BJ (cell line): Measurements from ENCODE around the gene CFAP100. TPM values are rescaled to one million over a fixed set of nuclear protein-coding genes. Genes with fewer than 3 reads are reported as not detected.

Experiments used
- CTCF ChIA-PET: fragments of 350-600 bp; formaldehyde crosslinking; extraction: SDS; loops from one replicate; lab custom pipeline; 2021; ENCODE audit warnings: antibody characterized with exemption, inconsistent platforms; lab: Yijun Ruan, JAX
- POLR2A ChIA-PET: fragments of 300-600 bp; sonication (Branson Sonifier 250); formaldehyde crosslinking; extraction: SDS; loops from one replicate; lab custom pipeline; 2021; ENCODE audit warnings: antibody characterized with exemption; lab: Charles Lee
- DNase-seq: peaks from one replicate; pipeline ENCODE4 v3.0.0-alpha.2; 2011; ENCODE audit warnings: low read depth
- H3K27me3 ChIP-seq: 2 replicates; pipeline ENCODE4 v1.6.0; 2011; ENCODE audit warnings: low read length; ENCODE audit not compliant: control insufficient read depth, insufficient read depth
- H3K36me3 ChIP-seq: 2 replicates; pipeline ENCODE4 v1.5.1; 2011; ENCODE audit warnings: low read length; ENCODE audit not compliant: control insufficient read depth, insufficient read depth
- H3K4me3 ChIP-seq: 2 replicates; pipeline ENCODE4 v1.5.1; 2011; ENCODE audit warnings: low read depth, mild to moderate bottlenecking, control low read depth, low read length
- polyA plus RNA-seq: library from polyadenylated mRNA; depleted of rRNA; stranded (reverse); fragments of >200 nt; gene quantifications from 2 replicates; pipeline ENCODE4 v1.2.3, GENCODE V29; 2011
- TF ChIP-seq, protein P1 (sequence below): IDR thresholded peaks from 2 replicates; pipeline ENCODE4 v1.5.1; 2011; ENCODE audit warnings: low read depth, mild to moderate bottlenecking, control low read depth, inconsistent platforms, low read length, moderate library complexity; ENCODE audit not compliant: insufficient read depth

Gene CFAP100
- polyA plus RNA-seq, 1 experiment = not detected

DNA sequence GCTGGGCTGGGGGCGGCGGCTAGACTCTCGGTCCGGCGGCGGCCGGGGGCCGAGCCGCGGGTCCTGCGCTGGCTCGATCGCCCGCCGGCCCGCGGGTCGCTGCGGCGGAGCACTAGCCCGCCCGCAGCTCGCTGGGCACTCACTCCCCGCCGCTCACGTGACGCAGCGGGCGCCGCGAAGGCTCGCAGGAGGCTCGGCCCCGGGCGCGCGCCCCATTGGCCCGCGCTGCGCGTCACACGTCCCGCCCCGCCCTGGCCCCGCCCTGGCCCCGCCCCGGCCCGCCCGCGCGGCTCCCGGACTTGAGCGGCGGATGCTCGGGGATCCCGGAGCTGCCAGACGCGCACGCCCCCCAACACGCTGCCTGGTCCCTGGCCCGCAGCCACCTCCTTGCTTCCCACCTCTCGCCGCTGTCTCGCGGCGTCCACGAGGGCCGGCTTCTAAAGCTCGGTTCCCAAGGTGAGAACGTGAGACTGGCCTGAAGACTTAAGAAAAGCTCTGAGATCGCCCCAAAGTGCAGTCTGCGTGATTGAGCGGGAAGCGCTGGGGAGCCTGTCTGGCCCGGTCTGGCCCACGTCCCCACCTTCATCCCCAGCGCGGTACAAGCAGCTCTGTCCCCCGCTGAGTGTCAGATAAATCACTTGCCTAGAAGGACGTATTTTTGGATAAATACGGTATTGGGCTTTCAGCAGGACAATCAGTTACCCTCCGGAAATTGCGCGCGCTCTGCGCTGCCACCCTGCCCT lies 37.2 kb upstream of the CFAP100 start, which contains the start of gene KLF15:
KLF15 (minus strand) TSS at position 114 of the 743 bp plus-strand sequence. CDS start 4,486 bp downstream, outside the sequence.
- CTCF ChIA-PET = interaction anchor here (0.7 to 1.1 kb wide), 3 partner anchors 90 to 98 kb away, joined by 3 to 4 read pairs (median 3); no protein-coding TSS in a partner anchor
- TF ChIP-seq, protein P1, sequence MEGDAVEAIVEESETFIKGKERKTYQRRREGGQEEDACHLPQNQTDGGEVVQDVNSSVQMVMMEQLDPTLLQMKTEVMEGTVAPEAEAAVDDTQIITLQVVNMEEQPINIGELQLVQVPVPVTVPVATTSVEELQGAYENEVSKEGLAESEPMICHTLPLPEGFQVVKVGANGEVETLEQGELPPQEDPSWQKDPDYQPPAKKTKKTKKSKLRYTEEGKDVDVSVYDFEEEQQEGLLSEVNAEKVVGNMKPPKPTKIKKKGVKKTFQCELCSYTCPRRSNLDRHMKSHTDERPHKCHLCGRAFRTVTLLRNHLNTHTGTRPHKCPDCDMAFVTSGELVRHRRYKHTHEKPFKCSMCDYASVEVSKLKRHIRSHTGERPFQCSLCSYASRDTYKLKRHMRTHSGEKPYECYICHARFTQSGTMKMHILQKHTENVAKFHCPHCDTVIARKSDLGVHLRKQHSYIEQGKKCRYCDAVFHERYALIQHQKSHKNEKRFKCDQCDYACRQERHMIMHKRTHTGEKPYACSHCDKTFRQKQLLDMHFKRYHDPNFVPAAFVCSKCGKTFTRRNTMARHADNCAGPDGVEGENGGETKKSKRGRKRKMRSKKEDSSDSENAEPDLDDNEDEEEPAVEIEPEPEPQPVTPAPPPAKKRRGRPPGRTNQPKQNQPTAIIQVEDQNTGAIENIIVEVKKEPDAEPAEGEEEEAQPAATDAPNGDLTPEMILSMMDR = no peak
- POLR2A ChIA-PET = no interaction called here
- H3K36me3 ChIP-seq = no peaks in the 10 kb centered on the region
- DNase-seq = no peak
- peaks cover 25% of the 10 kb centered on the region for H3K27me3 ChIP-seq
- H3K4me3 ChIP-seq = peak within 1 kb of the TSS; percentile 56

DNA sequence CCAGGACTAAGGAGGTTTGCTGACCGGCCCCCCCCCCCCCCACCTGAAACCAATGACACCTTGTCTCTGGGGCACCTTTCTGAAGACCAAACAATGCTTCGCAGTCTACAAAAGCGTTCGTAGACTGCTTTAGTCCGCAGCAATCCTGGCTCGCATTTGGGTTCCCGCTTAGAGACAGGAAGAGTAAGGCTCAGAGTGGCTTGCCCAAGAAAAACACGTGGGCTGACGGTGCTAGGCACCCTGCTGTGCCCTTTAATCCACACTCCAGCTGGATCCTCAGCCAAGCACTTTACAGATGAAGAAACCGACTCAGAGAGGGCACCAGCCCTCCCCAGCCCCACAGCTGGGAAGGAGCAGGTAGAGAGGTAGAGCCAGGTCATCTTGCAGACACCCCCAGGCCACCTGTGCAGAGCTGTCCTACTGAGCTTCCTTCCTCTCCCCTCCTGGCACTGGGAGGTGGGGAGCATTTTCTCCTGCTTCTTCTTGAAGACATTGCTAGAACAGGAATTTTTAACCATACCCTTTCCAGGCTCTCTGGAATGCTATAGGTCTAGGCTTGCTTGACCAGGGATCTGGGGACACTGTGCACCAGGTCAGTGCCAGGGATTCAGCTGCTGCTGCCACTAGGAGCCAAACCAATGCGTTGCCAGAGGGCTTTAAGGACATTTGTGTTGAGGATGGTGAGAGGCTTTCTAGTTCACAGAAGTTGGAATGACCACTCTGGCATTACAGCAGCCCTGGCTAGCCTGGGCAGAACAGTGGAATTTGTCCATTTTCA lies 36.5 kb upstream of the CFAP100 start:
- ChIA-PET CTCF (interaction anchor here (0.7 to 1.1 kb wide), 3 partner anchors 90 to 98 kb away, joined by 3 to 4 read pairs (median 3); no protein-coding TSS in a partner anchor), POLR2A (no interaction called here)
- Histone ChIP-seq H3K36me3 (no peaks in the 10 kb centered on the region), H3K27me3 (peaks cover 28% of the 10 kb centered on the region), H3K4me3 (peak overlapping the region; percentile 56; the same call in 1 of the 2 replicates)
- no peak for DNase-seq
- TF ChIP-seq, protein P1 = no peak

DNA sequence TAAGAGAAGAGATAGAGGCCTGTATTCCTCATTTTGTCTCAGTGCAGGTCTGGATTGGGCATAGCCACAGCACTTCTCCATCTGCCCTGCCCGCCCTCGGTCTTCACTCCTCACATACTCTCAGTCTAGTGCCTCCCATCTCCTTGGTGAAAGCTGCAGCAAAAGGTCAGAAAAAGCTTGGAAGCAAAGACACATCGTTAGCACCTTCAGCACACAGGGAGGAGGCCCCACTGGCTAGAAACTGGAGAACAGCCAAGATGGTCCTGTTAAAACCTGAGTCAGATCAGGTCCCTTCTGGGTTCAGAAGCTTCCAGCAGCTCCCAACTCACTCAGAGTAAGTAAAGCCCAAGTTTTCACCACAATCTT lies 35.9 kb upstream of the CFAP100 start:
- ChIA-PET POLR2A (no interaction called here), CTCF (no interaction called here)
- peaks cover 29% of the 10 kb centered on the region for H3K27me3 ChIP-seq
- H3K36me3 ChIP-seq = no peaks in the 10 kb centered on the region
- no peak overlapping the region for H3K4me3 ChIP-seq
- DNase-seq = no peak
- TF ChIP-seq, protein P1 = no peak

DNA sequence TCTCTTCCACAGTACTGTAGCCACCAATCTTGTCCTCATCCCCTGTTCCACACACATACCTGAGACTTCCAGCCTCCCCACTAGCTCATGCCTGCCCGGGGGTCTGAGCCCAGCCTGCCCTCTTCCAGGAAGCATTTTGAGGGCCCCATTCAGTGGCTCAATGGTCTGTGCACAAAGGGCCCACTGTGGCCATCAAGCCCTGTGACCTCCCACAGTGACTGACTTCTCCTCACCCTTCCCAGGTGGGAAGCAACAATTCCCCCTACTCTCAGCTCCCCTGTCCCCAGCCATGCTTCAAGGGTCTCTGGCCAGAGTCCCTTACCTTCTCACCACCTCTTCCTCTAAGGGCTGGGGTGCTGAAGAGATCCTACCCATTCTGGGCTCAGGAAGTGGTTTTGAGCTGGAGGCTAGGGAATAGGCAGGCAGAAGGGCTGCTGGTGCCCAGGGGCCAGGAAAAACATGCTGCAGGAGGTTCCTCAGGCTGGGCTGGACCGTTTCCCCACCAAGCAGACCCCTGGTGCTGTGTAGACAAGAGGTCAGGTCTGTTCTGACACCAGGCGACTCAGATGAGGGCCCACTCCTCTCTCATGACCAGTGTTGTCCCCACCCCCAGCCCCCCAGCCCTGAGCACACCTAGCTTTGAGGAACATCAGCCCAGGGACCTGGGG lies 34.5 kb upstream of the CFAP100 start:
- peaks cover 29% of the 10 kb centered on the region for H3K27me3 ChIP-seq
- CTCF ChIA-PET = interaction anchor here (1.1 kb wide), 1 partner anchor 93 kb away, joined by 3 read pairs; no protein-coding TSS in a partner anchor
- POLR2A ChIA-PET = no interaction called here

More for the DNA sequence above, 34.5 kb upstream of the CFAP100 start:
- TF ChIP-seq, protein P1 = no peak
- H3K4me3 ChIP-seq = no peak overlapping the region
- no peak for DNase-seq
- H3K36me3 ChIP-seq = no peaks in the 10 kb centered on the region
